Cardiac septum (tissue), 1 donor: ENCODE data around the gene ZNF497. TPM values are rescaled to one million over a fixed set of nuclear protein-coding genes. Genes with fewer than 3 reads are reported as not detected.
"Not testable (repeated sequence)": the region's sequence is repeated elsewhere in the genome, so short reads cannot be mapped to it uniquely, and the experiment has no call there.

Experiments
- DNase-seq: peaks from one replicate; pipeline ENCODE4 v3.0.0-alpha.2; 2020; ENCODE audit warnings: low spot score
- intact Hi-C: fragments of 100-400 bp; cut with DNase I; formaldehyde crosslinking; loops from one replicate; pipeline ENCODE4 v1.14.0; 2022
- total RNA-seq: library from RNA; stranded (reverse); fragmentation: NEBNext Ultra II Directional; extraction: Animal tissue kit (Norgen Biotek cat#: 25700); gene quantifications from one replicate; pipeline ENCODE4 v1.2.1, GENCODE V29; 2021
- donor health status: DM: no; HTN: no; CAD: no.

Gene ZNF497
- total RNA-seq, 1 donor from 2014 or later = 0.40 TPM

GRCh38 chr19:58351558-58351878 is 11.0 kb downstream of the ZNF497 start:
- DNase-seq = peak; percentile 73
- intact Hi-C loops = no loop called here

- intact Hi-C loops = no loop called here
- no peak for DNase-seq
These were observed 11.5 kb downstream of the ZNF497 start for GRCh38 chr19:58350871-58351557.

GRCh38 chr19:58350001-58350861 is 12.3 kb downstream of the ZNF497 start:
- no peak for DNase-seq
- intact Hi-C loops = no loop called here

- intact Hi-C loops = no loop called here
- no peak for DNase-seq
These were observed 13.0 kb downstream of the ZNF497 start for GRCh38 chr19:58349590-58349989.

GRCh38 chr19:58348080-58348479 is 14.5 kb downstream of the ZNF497 start:
- intact Hi-C loops = not testable (repeated sequence)

GRCh38 chr19:58346961-58347929 is 15.3 kb downstream of the ZNF497 start:
- intact Hi-C loops = no loop called here
- DNase-seq = no peak

More at GRCh38 chr19:58348080-58348479, 14.5 kb downstream of the ZNF497 start:
- not testable (repeated sequence) for DNase-seq

GRCh38 chr19:58345558-58345957 is 17.0 kb downstream of the ZNF497 start:
- DNase-seq = no peak
- intact Hi-C loops = no loop called here

- DNase-seq = no peak
- intact Hi-C loops = no loop called here
These were observed 23.6 kb downstream of the ZNF497 start for GRCh38 chr19:58338825-58339558.

- DNase-seq = no peak
- intact Hi-C loops = no loop called here
These were observed 24.2 kb downstream of the ZNF497 start for GRCh38 chr19:58338336-58338735.

GRCh38 chr19:58336820-58337219 is 25.7 kb downstream of the ZNF497 start:
- intact Hi-C loops = no loop called here
- no peak for DNase-seq

- intact Hi-C loops = no loop called here
- DNase-seq = no peak
These were observed 26.3 kb downstream of the ZNF497 start for GRCh38 chr19:58336216-58336615.

GRCh38 chr19:58335630-58336029 is 26.9 kb downstream of the ZNF497 start:
- intact Hi-C loops = no loop called here
- DNase-seq = no peak

- intact Hi-C loops = no loop called here
- DNase-seq = peak; percentile 72
These were observed 27.8 kb downstream of the ZNF497 start for GRCh38 chr19:58334691-58335249.

GRCh38 chr19:58332697-58333096 is 29.9 kb downstream of the ZNF497 start:
- no peak for DNase-seq
- intact Hi-C loops = no loop called here

GRCh38 chr19:58330458-58330857 is 32.1 kb downstream of the ZNF497 start:
- intact Hi-C loops = no loop called here
- DNase-seq = no peak

- intact Hi-C loops = no loop called here
These were observed 33.6 kb downstream of the ZNF497 start for GRCh38 chr19:58328999-58329398.

GRCh38 chr19:58326914-58327726 is 35.4 kb downstream of the ZNF497 start, which contains the start of gene ZSCAN22:
ZSCAN22 (plus strand) TSS chr19:58326994; CDS start chr19:58334803, 7,809 bp downstream.
- DNase-seq = peak; percentile 99
- intact Hi-C loops = no loop called here

More at GRCh38 chr19:58328999-58329398, 33.6 kb downstream of the ZNF497 start:
- no peak for DNase-seq

- intact Hi-C loops = no loop called here
- no peak for DNase-seq
These were observed 36.0 kb downstream of the ZNF497 start for GRCh38 chr19:58326501-58326913.
